A549 (cell line): Measurements from ENCODE around the gene MRPL51. TPM values are rescaled to one million over a fixed set of nuclear protein-coding genes. Genes with fewer than 3 reads are reported as not detected.

Source experiments
- ATAC-seq, 2 experiments: fragments of 200-7000 bp in 1 of 2; fragments of >200 bp in 1 of 2; cut with Nextera tagmentation in 1 of 2; cut with Tn5 transposase in 1 of 2; 3 replicates each; pipeline versions ENCODE4 v1.8.0 to v1.9.1; 2018 to 2020; ENCODE audit warnings: mild to moderate bottlenecking in 1 of 2, moderate library complexity in 1 of 2
- CTCF ChIA-PET: fragments of 300-600 bp; sonication (Branson Sonifier 250); formaldehyde crosslinking; extraction: SDS; loops from one replicate; lab custom pipeline; 2021; ENCODE audit warnings: antibody characterized with exemption, inconsistent platforms; lab: Yijun Ruan, JAX
- POLR2A ChIA-PET: fragments of 350-600 bp; formaldehyde crosslinking; extraction: SDS; loops from one replicate; lab custom pipeline; 2021; ENCODE audit warnings: antibody characterized with exemption, inconsistent platforms; lab: Yijun Ruan, JAX
- DNase-seq, 2 experiments: peaks; one replicate each; pipeline versions ENCODE4 v3.0.0 to v3.0.0-alpha.2; 2011 to 2016; ENCODE audit warnings: low read depth in 1 of 2, low spot score in 1 of 2
- FAIRE-seq: peaks from 2 replicates; lab custom pipeline; 2011; peaks lifted over from hg19 to GRCh38; lab: Jason Lieb, UNC
- H3K27ac ChIP-seq, 2 experiments: fragments of >200 bp; sonication (Bioruptor Twin); formaldehyde crosslinking; 3 replicates each; pipeline ENCODE4 v1.5.1; 2016 to 2017
- H3K4me1 ChIP-seq: fragments of >200 bp; sonication (Bioruptor Twin); formaldehyde crosslinking; 3 replicates; pipeline ENCODE4 v1.6.1; 2016
- H3K4me2 ChIP-seq: fragments of >200 bp; sonication (Bioruptor Twin); formaldehyde crosslinking; 3 replicates; pipeline ENCODE4 v1.6.1; 2016
- H3K4me3 ChIP-seq: fragments of >200 bp; sonication (Bioruptor Twin); formaldehyde crosslinking; 3 replicates; pipeline ENCODE4 v1.5.1; 2016
- H3K9me3 ChIP-seq: fragments of >200 bp; sonication (Bioruptor Twin); formaldehyde crosslinking; 3 replicates; pipeline ENCODE4 v1.6.1; 2016
- BCL3 ChIP-seq: fragments of >200 bp; sonication (Bioruptor Twin); formaldehyde crosslinking; IDR thresholded peaks from 3 replicates; pipeline ENCODE4 v1.6.1; 2016
- CBX8 ChIP-seq: fragments of 200-600 bp; sonication (generic); IDR thresholded peaks from 2 replicates; pipeline ENCODE4 v1.6.1; 2016
- CHD4 ChIP-seq: fragments of 200-600 bp; sonication (generic); IDR thresholded peaks from 2 replicates; pipeline ENCODE4 v1.6.1; 2016; ENCODE audit warnings: antibody characterized with exemption, mild to moderate bottlenecking, borderline replicate concordance
- CTCF ChIP-seq: fragments of >200 bp; sonication (Bioruptor Twin); formaldehyde crosslinking; IDR thresholded peaks from 3 replicates; pipeline ENCODE4 v1.5.1; 2016
- E2F6 ChIP-seq: IDR thresholded peaks from 2 replicates; pipeline ENCODE4 v1.6.1; 2012; ENCODE audit warnings: low read depth, borderline replicate concordance
- ELK1 ChIP-seq: fragments of 150-350 bp; IDR thresholded peaks from 2 replicates; pipeline ENCODE4 v1.6.1; 2014; ENCODE audit warnings: low read depth, mild to moderate bottlenecking, low read length
- EP300 ChIP-seq, 2 experiments: fragments of >200 bp; sonication (Bioruptor Twin); formaldehyde crosslinking; IDR thresholded peaks; 2 replicates in 1 of 2; 3 replicates in 1 of 2; pipeline ENCODE4 v1.6.1; 2016 to 2017
- GATA3 ChIP-seq: IDR thresholded peaks from 2 replicates; pipeline ENCODE4 v1.6.1; 2012; ENCODE audit warnings: borderline replicate concordance
- HDAC2 ChIP-seq: fragments of 200-600 bp; sonication (generic); IDR thresholded peaks from 2 replicates; pipeline ENCODE4 v1.6.1; 2016
- HES2 ChIP-seq: fragments of >200 bp; sonication (Bioruptor Twin); formaldehyde crosslinking; IDR thresholded peaks from 2 replicates; pipeline ENCODE4 v1.6.1; 2016
- HOXB13 ChIP-seq: fragments of 250-450 bp; sonication (Bioruptor Pico); IDR thresholded peaks from 2 replicates; pipeline ENCODE4 v1.5.0; 2020; ENCODE audit warnings: low read depth, mild to moderate bottlenecking, moderate library complexity
- KDM5A ChIP-seq: fragments of 200-600 bp; sonication (generic); IDR thresholded peaks from 2 replicates; pipeline ENCODE4 v1.6.1; 2016; ENCODE audit warnings: antibody characterized with exemption, mild to moderate bottlenecking
- MAZ ChIP-seq: fragments of 150-350 bp; IDR thresholded peaks from 2 replicates; pipeline ENCODE4 v1.6.1; 2014; ENCODE audit warnings: antibody characterized with exemption, low read depth, low read length, borderline replicate concordance
- PHF8 ChIP-seq: fragments of 200-600 bp; sonication (generic); IDR thresholded peaks from 2 replicates; pipeline ENCODE4 v1.6.1; 2016; ENCODE audit warnings: low read depth, mild to moderate bottlenecking, antibody characterized with exemption, moderate library complexity, borderline replicate concordance
- RAD21 ChIP-seq, 2 experiments: fragments of >200 bp in 1 of 2; sonication (Bioruptor Twin) in 1 of 2; formaldehyde crosslinking in 1 of 2; IDR thresholded peaks in 1 of 2; conservative IDR thresholded peaks in 1 of 2; 2 replicates in 1 of 2; 3 replicates in 1 of 2; pipeline ENCODE4 v1.6.1; 2012 to 2018; ENCODE audit warnings: inconsistent platforms in 1 of 2
- RCOR1 ChIP-seq: fragments of 150-350 bp; IDR thresholded peaks from 2 replicates; pipeline ENCODE4 v1.6.1; 2014; ENCODE audit warnings: antibody characterized with exemption, low read length, low read depth
- REST ChIP-seq: fragments of 200-600 bp; sonication (generic); IDR thresholded peaks from 2 replicates; pipeline ENCODE4 v1.6.1; 2016; ENCODE audit warnings: antibody characterized with exemption, mild to moderate bottlenecking, moderate library complexity
- RNF2 ChIP-seq: fragments of 200-600 bp; sonication (generic); IDR thresholded peaks from 2 replicates; pipeline ENCODE4 v1.6.1; 2016; ENCODE audit warnings: low read depth, mild to moderate bottlenecking, antibody characterized with exemption, moderate library complexity, borderline replicate concordance
- SREBF2 ChIP-seq: fragments of 450-650 bp; IDR thresholded peaks from 2 replicates; pipeline ENCODE4 v1.6.1; 2014; ENCODE audit warnings: mild to moderate bottlenecking, moderate library complexity
- TP53 ChIP-seq: fragments of 250-450 bp; sonication (Bioruptor Pico); IDR thresholded peaks from 2 replicates; pipeline ENCODE4 v1.5.0; 2021; ENCODE audit warnings: mild to moderate bottlenecking, moderate library complexity
- ZFP36 ChIP-seq: fragments of 450-650 bp; IDR thresholded peaks from 2 replicates; pipeline ENCODE4 v1.6.1; 2014; ENCODE audit warnings: borderline replicate concordance; ENCODE audit not compliant: partially characterized antibody
- ZSCAN20 ChIP-seq: fragments of 250-450 bp; sonication (Bioruptor Pico); IDR thresholded peaks from 2 replicates; pipeline ENCODE4 v1.8.0; 2022; ENCODE audit warnings: mild to moderate bottlenecking, moderate library complexity
- WGBS: methylation state at CpG from one replicate; pipeline ENCODE4 v1.1.6; 2017; ENCODE audit errors: missing lambda C conversion rate; 5-methylcytosine and 5-hydroxymethylcytosine counted together
- polyA plus RNA-seq, 4 experiments: library from polyadenylated mRNA; depleted of rRNA in 3 of 4; stranded (reverse); fragments of >200 nt; fragmentation: RNase III in 1 of 4; extraction: RNeasy Plus Mini Kit Qiagen cat#74134 plus additional on column Dnase treatment in 1 of 4; gene quantifications; 2 replicates in 3 of 4; 3 replicates in 1 of 4; pipeline ENCODE4 v1.2.3, GENCODE V29; 2011 to 2017

Gene MRPL51
- polyA plus RNA-seq, 2 of the 4 experiments (the other 2 are of a cell fraction), result 272 to 337 TPM

- no peak for TF ChIP-seq REST
- TF ChIP-seq RAD21 (conservative IDR thresholded peaks at IDR 0.05 in 1 of 2, IDR thresholded peaks at IDR 0.05 in 1 of 2), result no peak
- no peak for TF ChIP-seq HDAC2
- no peak for TF ChIP-seq SREBF2
- no peak for TF ChIP-seq GATA3
- TF ChIP-seq CBX8, result no peak
- TF ChIP-seq MAZ, result no peak
- no peak for TF ChIP-seq ELK1
Measured at GRCh38 chr12:6541371-6542165, 48.5 kb upstream of the MRPL51 start (continued).

GRCh38 chr12:6540181-6540877, 47.3 kb upstream of the MRPL51 start:
- ATAC-seq (peak; percentile 58 to 69), FAIRE-seq (no peak), DNase-seq (peak; percentile 87 to 91)
- H3K4me1 ChIP-seq, result peaks cover 57% of the 10 kb centered on the region
- peak overlapping the region; percentile 34 for H3K4me3 ChIP-seq
- no peaks in the 10 kb centered on the region for H3K9me3 ChIP-seq
- H3K27ac ChIP-seq, result peak overlapping the region; percentile 70 to 81
- ChIA-PET POLR2A (interaction anchor here (0.8 to 3.5 kb wide), 5 partner anchors 13 to 70 kb away, joined by 3 to 28 read pairs (median 4); partner anchors contain the start of genes MRPL51, NOP2 and VAMP1), CTCF (interaction anchor here (0.9 to 25.9 kb wide), 11 partner anchors 12 to 286 kb away, joined by 3 to 491 read pairs (median 4); partner anchors contain the start of genes IFFO1 and NOP2)
- WGBS, result 12% methylated on average over 30 of the region's 35 CpGs
- H3K4me2 ChIP-seq, result peak overlapping the region; percentile 90
- TF ChIP-seq EP300 (IDR thresholded peaks at IDR 0.05), result no peak
- no peak for TF ChIP-seq RCOR1
- TF ChIP-seq HOXB13 (CRISPR knock-in tag), result no peak
- TF ChIP-seq GATA3, result no peak
- TF ChIP-seq BCL3, result no peak
- no peak for TF ChIP-seq PHF8
- 0 out of 2 replicates have a peak, but pooled peaks have one; percentile 31 for TF ChIP-seq TP53 (CRISPR knock-in tag)
- no peak for TF ChIP-seq KDM5A
- TF ChIP-seq ZFP36, result no peak
- TF ChIP-seq REST, result no peak
- TF ChIP-seq RNF2, result no peak
- TF ChIP-seq ZSCAN20 (CRISPR knock-in tag), result no peak
- TF ChIP-seq CHD4, result no peak
- no peak for TF ChIP-seq CTCF
- TF ChIP-seq HES2, result no peak
- TF ChIP-seq E2F6, result peak; percentile 35; the same call in 1 of the 2 replicates
